HG03196 (cell line): ENCODE data around the gene PDZD2.
"Not testable (repeated sequence)": the region's sequence is repeated elsewhere in the genome, so short reads cannot be mapped to it uniquely, and the experiment has no call there.

ENCODE experiments used
- ATAC-seq: cut with Tn5 transposase; IDR thresholded peaks from one replicate; pipeline ENCODE4 v1.9.1; 2021; ENCODE audit not compliant: unreplicated experiment

PDZD2 gene

GRCh38 chr5:31731710-31732301 lies 92.9 kb downstream of the PDZD2 start:
- ATAC-seq = no peak

- ATAC-seq = not testable (repeated sequence)
Observed at GRCh38 chr5:31732821-31733220, 93.9 kb downstream of the PDZD2 start.

- no peak for ATAC-seq
Observed at GRCh38 chr5:31733371-31733770, 94.4 kb downstream of the PDZD2 start.

GRCh38 chr5:31736127-31736526 lies 97.2 kb downstream of the PDZD2 start:
- ATAC-seq = no peak

- no peak for ATAC-seq
Observed at GRCh38 chr5:31738199-31738598, 99.3 kb downstream of the PDZD2 start.

GRCh38 chr5:31741496-31741895 lies 102.6 kb downstream of the PDZD2 start:
- no peak for ATAC-seq

GRCh38 chr5:31743678-31744077 lies 104.7 kb downstream of the PDZD2 start:
- no peak for ATAC-seq

- no peak for ATAC-seq
Observed at GRCh38 chr5:31748458-31749172, 109.7 kb downstream of the PDZD2 start.

GRCh38 chr5:31750215-31750614 lies 111.3 kb downstream of the PDZD2 start:
- no peak for ATAC-seq

- no peak for ATAC-seq
Observed at GRCh38 chr5:31751610-31752009, 112.7 kb downstream of the PDZD2 start.

- ATAC-seq = no peak
Observed at GRCh38 chr5:31753700-31754357, 114.9 kb downstream of the PDZD2 start.

- ATAC-seq = no peak
Observed at GRCh38 chr5:31754358-31754704, 115.4 kb downstream of the PDZD2 start.

GRCh38 chr5:31754741-31755675 lies 116.1 kb downstream of the PDZD2 start:
- no peak for ATAC-seq

- ATAC-seq = no peak
Observed at GRCh38 chr5:31755676-31756230, 116.8 kb downstream of the PDZD2 start.

GRCh38 chr5:31757806-31758205 lies 118.9 kb downstream of the PDZD2 start:
- ATAC-seq = no peak

- ATAC-seq = no peak
Observed at GRCh38 chr5:31758803-31759425, 120.0 kb downstream of the PDZD2 start.

- no peak for ATAC-seq
Observed at GRCh38 chr5:31759925-31760324, 121.0 kb downstream of the PDZD2 start.

GRCh38 chr5:31761877-31762276 lies 122.9 kb downstream of the PDZD2 start:
- no peak for ATAC-seq

GRCh38 chr5:31763424-31763823 lies 124.5 kb downstream of the PDZD2 start:
- no peak for ATAC-seq

- ATAC-seq = not testable (repeated sequence)
Observed at GRCh38 chr5:31764687-31765086, 125.8 kb downstream of the PDZD2 start.
